Gastroesophageal sphincter (tissue), 4 donors: Measurements from ENCODE around the gene FCMR. TPM values are rescaled to one million over a fixed set of nuclear protein-coding genes. Genes with fewer than 3 reads are reported as not detected.
A peak's percentile ranks its signal among the peaks of the same experiment; 100 is the strongest.

Source experiments
- ATAC-seq: fragments of 150-250 bp; one replicate; pipeline ENCODE4 v1.9.1; 2016; ENCODE audit warnings: mild to moderate bottlenecking, moderate library complexity
- H3K27ac ChIP-seq, 4 donors: fragments of 200-600 bp; sonication (generic) in 3 of 4; 1 replicate in 3 of 4; 2 replicates in 1 of 4; pipeline ENCODE4 v1.5.1; 2016 to 2019
- H3K27me3 ChIP-seq: fragments of 200-600 bp; sonication (generic); one replicate; pipeline ENCODE4 v1.5.1; 2019
- H3K36me3 ChIP-seq, 2 donors: fragments of 200-600 bp; sonication (generic); one replicate each; pipeline ENCODE4 v1.5.1; 2019; ENCODE audit warnings: control low read depth in 1 of 2
- H3K4me1 ChIP-seq, 3 donors: fragments of 200-600 bp; sonication (generic); 1 replicate in 2 of 3; 2 replicates in 1 of 3; pipeline ENCODE4 v1.5.1; 2016 to 2019; ENCODE audit warnings: control low read depth in 2 of 3
- H3K4me3 ChIP-seq, 2 donors: fragments of 200-600 bp; sonication (generic); one replicate each; pipeline ENCODE4 v1.5.1; 2019; ENCODE audit warnings: mild to moderate bottlenecking in 1 of 2, moderate library complexity in 1 of 2
- H3K9me3 ChIP-seq, 3 donors: fragments of 200-600 bp; sonication (generic); one replicate each; pipeline ENCODE4 v1.5.1; 2017 to 2019; ENCODE audit warnings: control low read depth in 2 of 3
- CTCF ChIP-seq, 4 experiments: fragments of 200-600 bp in 2 of 4; fragments of 450-650 bp in 2 of 4; sonication (generic) in 1 of 4; IDR thresholded peaks; one replicate each; pipeline ENCODE4 v1.5.1; 2017 to 2019; ENCODE audit warnings: antibody characterized with exemption in 4 of 4, mild to moderate bottlenecking in 2 of 4, moderate library complexity in 2 of 4
- EP300 ChIP-seq: sonication (generic); formaldehyde crosslinking; IDR thresholded peaks from one replicate; pipeline ENCODE4 v1.6.1; 2017; ENCODE audit warnings: antibody characterized with exemption, mild to moderate bottlenecking
- POLR2A ChIP-seq, 2 donors: fragments of 450-650 bp; IDR thresholded peaks; one replicate each; pipeline ENCODE4 v1.6.1; 2017; ENCODE audit warnings: antibody characterized with exemption in 2 of 2, mild to moderate bottlenecking in 2 of 2, moderate library complexity in 1 of 2
- POLR2AphosphoS5 ChIP-seq: sonication (generic); formaldehyde crosslinking; IDR thresholded peaks from one replicate; pipeline ENCODE4 v1.6.1; 2017; ENCODE audit warnings: antibody characterized with exemption
- WGBS, 2 donors: methylation state at CpG; one replicate each; pipeline ENCODE4 v1.1.5; 2018; ENCODE audit warnings: low coverage in 1 of 2; 5-methylcytosine and 5-hydroxymethylcytosine counted together
- total RNA-seq, 4 donors: library from RNA; depleted of rRNA; stranded (reverse); fragments of >200 nt; gene quantifications; one replicate each; pipeline ENCODE4 v1.1.0, GENCODE V29; 2016

The FCMR gene
- total RNA-seq, 4 donors from 2014 or later: 1.0 to 4.1 (median 1.6) TPM; not detected in 1

GRCh38 chr1:206863266-206863665 is 58.5 kb downstream of the FCMR start:
- WGBS, 2 donors: 38 to 75% methylated on average over 1 of the region's 1 CpG
- ATAC-seq: no peak

GRCh38 chr1:206860165-206860564 is 61.6 kb downstream of the FCMR start:
- Histone ChIP-seq H3K4me3 (no peak overlapping the region), H3K4me1 (no peaks in the 10 kb centered on the region), H3K9me3 (no peaks in the 10 kb centered on the region), H3K27me3 (peaks cover 26% of the 10 kb centered on the region), H3K36me3 (no peaks in the 10 kb centered on the region), H3K27ac (no peak overlapping the region)
- WGBS, 2 donors: 85% methylated on average over 4 of the region's 4 CpGs; no CpG with 5 or more reads in 1 of the 2 donors
- TF ChIP-seq POLR2A (IDR thresholded peaks at IDR 0.05) (no peak), EP300 (no peak), POLR2AphosphoS5 (no peak), CTCF (IDR thresholded peaks at IDR 0.05) (no peak)
- no peak for ATAC-seq

More at GRCh38 chr1:206863266-206863665, 58.5 kb downstream of the FCMR start:
- Histone ChIP-seq H3K27ac (no peak overlapping the region), H3K36me3 (no peaks in the 10 kb centered on the region), H3K4me3 (no peak overlapping the region), H3K9me3 (no peaks in the 10 kb centered on the region), H3K27me3 (peaks cover 26% of the 10 kb centered on the region), H3K4me1 (no peaks in the 10 kb centered on the region)
- TF ChIP-seq POLR2AphosphoS5 (no peak), CTCF (IDR thresholded peaks at IDR 0.05) (no peak), POLR2A (IDR thresholded peaks at IDR 0.05) (no peak)

GRCh38 chr1:206859082-206859521 is 62.6 kb downstream of the FCMR start:
- no peaks in the 10 kb centered on the region for H3K4me1 ChIP-seq
- peak; percentile 22 for ATAC-seq
- 80 to 95% methylated on average over 3 to 4 of the region's 5 CpGs for WGBS, 2 donors
- H3K27me3 ChIP-seq: peaks cover 26% of the 10 kb centered on the region
- H3K4me3 ChIP-seq: no peak overlapping the region
- H3K36me3 ChIP-seq: no peaks in the 10 kb centered on the region
- no peaks in the 10 kb centered on the region for H3K9me3 ChIP-seq
- H3K27ac ChIP-seq: no peak overlapping the region
- TF ChIP-seq POLR2A (IDR thresholded peaks at IDR 0.05): no peak
- TF ChIP-seq EP300: no peak
- TF ChIP-seq CTCF (IDR thresholded peaks at IDR 0.05): no peak
- TF ChIP-seq POLR2AphosphoS5: no peak

GRCh38 chr1:206856674-206857464 is 64.9 kb downstream of the FCMR start:
- Histone ChIP-seq H3K9me3 (peaks cover 0 to 6% (median 0%) of the 10 kb centered on the region in 3 donors), H3K36me3 (no peaks in the 10 kb centered on the region), H3K27ac (no peak overlapping the region), H3K4me1 (no peaks in the 10 kb centered on the region), H3K4me3 (no peak overlapping the region), H3K27me3 (peaks cover 26% of the 10 kb centered on the region)
- no peak for ATAC-seq
- TF ChIP-seq EP300 (no peak), POLR2AphosphoS5 (no peak), POLR2A (IDR thresholded peaks at IDR 0.05) (no peak), CTCF (IDR thresholded peaks at IDR 0.05) (no peak)
- WGBS, 2 donors: 87 to 100% methylated on average over 3 of the region's 5 CpGs

- Histone ChIP-seq H3K4me1 (no peaks in the 10 kb centered on the region), H3K27ac (no peak overlapping the region), H3K36me3 (no peaks in the 10 kb centered on the region), H3K4me3 (no peak overlapping the region), H3K27me3 (peaks cover 19% of the 10 kb centered on the region), H3K9me3 (peaks cover 0 to 6% (median 0%) of the 10 kb centered on the region in 3 donors)
- 88 to 100% methylated on average over 2 of the region's 2 CpGs for WGBS, 2 donors
- TF ChIP-seq CTCF (IDR thresholded peaks at IDR 0.05) (no peak), POLR2AphosphoS5 (no peak), EP300 (no peak), POLR2A (IDR thresholded peaks at IDR 0.05) (no peak)
- no peak for ATAC-seq
These were observed 65.9 kb downstream of the FCMR start for GRCh38 chr1:206855859-206856258.
